Activated CD4-positive, alpha-beta memory T cell treated with anti-CD3 and anti-CD28 coated beads, Interleukin-2, amount 10 ng/mL, durations not matched to agents 7 days and 5 days (primary cell): ENCODE measurements around the gene EIF2D. TPM values are rescaled to one million over a fixed set of nuclear protein-coding genes. Genes with fewer than 3 reads are reported as not detected.

Experiments used
- CTCF ChIA-PET: fragments of 350-600 bp; sonication (Branson Sonifier 250); formaldehyde crosslinking; loops from one replicate; lab custom pipeline; 2021; ENCODE audit warnings: antibody characterized with exemption, inconsistent platforms; lab: Charles Lee
- POLR2A ChIA-PET: fragments of 350-600 bp; sonication (Branson Sonifier 250); formaldehyde crosslinking; loops from one replicate; lab custom pipeline; 2021; ENCODE audit warnings: antibody characterized with exemption; lab: Charles Lee
- DNase-seq: peaks from one replicate; pipeline ENCODE4 v3.0.0-alpha.2; 2020
- H3K27ac Mint-ChIP-seq: one replicate; pipeline ENCODE4 v1.8.0; 2021; ENCODE audit warnings: mild to moderate bottlenecking, mixed read lengths
- H3K27me3 Mint-ChIP-seq: one replicate; pipeline ENCODE4 v1.8.0; 2021; ENCODE audit warnings: mixed read lengths
- H3K36me3 Mint-ChIP-seq: one replicate; pipeline ENCODE4 v1.8.0; 2021; ENCODE audit warnings: low read depth, mixed read lengths
- H3K4me1 Mint-ChIP-seq: one replicate; pipeline ENCODE4 v1.8.0; 2021; ENCODE audit warnings: mixed read lengths
- H3K4me3 Mint-ChIP-seq: one replicate; pipeline ENCODE4 v1.8.0; 2021; ENCODE audit warnings: mild to moderate bottlenecking, mixed read lengths
- H3K9me3 Mint-ChIP-seq: one replicate; pipeline ENCODE4 v1.8.0; 2021; ENCODE audit warnings: mixed read lengths
- total RNA-seq, 2 experiments: library from RNA; stranded (reverse); gene quantifications; one replicate each; pipeline ENCODE4 v1.2.3, GENCODE V29; 2021

Gene EIF2D, protein sequence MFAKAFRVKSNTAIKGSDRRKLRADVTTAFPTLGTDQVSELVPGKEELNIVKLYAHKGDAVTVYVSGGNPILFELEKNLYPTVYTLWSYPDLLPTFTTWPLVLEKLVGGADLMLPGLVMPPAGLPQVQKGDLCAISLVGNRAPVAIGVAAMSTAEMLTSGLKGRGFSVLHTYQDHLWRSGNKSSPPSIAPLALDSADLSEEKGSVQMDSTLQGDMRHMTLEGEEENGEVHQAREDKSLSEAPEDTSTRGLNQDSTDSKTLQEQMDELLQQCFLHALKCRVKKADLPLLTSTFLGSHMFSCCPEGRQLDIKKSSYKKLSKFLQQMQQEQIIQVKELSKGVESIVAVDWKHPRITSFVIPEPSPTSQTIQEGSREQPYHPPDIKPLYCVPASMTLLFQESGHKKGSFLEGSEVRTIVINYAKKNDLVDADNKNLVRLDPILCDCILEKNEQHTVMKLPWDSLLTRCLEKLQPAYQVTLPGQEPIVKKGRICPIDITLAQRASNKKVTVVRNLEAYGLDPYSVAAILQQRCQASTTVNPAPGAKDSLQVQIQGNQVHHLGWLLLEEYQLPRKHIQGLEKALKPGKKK
- 10 to 100 TPM; 42.2 to 43.1 TPM for total RNA-seq

DNA sequence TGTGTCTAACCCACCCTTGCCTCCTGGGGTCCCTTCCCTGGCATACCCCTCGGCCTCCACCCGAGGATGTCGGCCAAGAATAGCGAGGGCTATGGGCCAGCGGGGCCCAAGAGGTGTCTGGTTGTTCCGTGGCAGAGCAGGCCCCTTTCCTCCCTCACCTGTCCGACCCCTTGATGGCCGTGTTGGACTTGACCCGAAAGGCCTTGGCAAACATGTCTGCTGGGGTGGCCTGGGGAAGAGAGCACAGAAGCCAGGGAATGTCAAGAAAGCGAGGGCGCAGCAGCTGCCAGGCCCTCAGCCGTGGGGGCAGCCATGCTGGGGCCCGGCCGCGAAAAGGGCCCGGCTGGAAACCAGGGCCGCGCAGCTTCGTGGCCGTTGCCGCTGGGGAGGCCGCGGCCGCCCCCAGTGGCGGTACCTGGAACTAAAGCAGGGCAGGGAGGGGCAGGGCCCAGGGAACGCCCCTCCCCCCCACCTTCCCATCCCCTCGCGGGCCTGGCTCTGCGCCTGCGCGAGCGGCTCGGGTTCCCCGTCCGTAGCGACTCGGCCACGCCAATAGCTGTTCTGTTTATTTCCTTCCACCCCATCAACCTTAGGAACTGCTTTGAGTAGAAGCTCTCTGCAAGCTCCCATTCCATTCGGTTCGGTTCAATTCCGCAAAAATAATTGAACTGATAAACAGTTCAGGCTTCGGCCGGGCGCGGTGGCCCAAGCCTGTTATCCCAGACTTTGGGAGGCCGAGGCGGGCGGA, at the start of gene EIF2D:
TSS of gene EIF2D (minus strand) at position 337 of the 748 bp plus-strand sequence. CDS start at position 214, 123 bp downstream.
- Mint-ChIP-seq H3K27me3 (peaks cover 12% of the 10 kb centered on the region), H3K4me3 (peak within 1 kb of the TSS; percentile 94)

DNA sequence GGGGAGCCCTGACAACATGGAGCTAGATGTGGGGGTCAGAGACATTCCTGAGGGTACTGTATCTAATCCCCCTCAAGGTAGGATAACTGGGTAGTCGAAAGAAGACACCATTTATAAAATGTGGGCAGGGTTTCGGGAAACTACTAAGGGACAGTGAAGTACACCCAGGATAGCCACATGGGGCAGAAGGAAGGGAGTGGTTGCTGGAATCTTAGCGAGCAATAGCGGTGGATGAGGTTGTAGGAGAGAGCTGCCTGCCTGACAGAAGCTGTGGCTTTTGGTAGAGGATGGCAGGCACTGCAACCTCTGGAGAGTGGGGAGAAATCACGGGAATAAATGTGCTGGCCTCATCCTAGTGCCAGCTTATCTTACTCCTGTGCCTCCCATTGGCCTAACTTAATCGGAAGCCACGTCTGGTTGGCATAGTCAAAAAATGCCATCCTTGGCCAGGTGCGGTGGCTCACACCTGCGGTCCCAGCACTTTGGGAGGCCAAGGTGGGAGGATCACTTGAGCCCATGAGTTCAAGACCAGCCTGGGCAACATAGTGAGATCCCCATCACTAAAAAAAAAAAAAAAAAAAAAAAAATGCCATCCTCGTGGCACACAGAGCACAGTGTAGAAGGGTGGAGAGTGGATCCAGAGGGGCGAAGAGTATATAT, 49.0 kb upstream of the EIF2D start:
- ChIA-PET POLR2A (interaction anchor here (4.4 kb wide), 1 partner anchor 26 kb away, joined by 33 read pairs; the partner anchor contains the start of gene DYRK3), CTCF (interaction anchor here (0.7 to 11.7 kb wide), 6 partner anchors 14 to 182 kb away, joined by 3 to 250 read pairs (median 43); partner anchors contain the start of gene DYRK3)
- peaks cover 38% of the 10 kb centered on the region for H3K27me3 Mint-ChIP-seq
- H3K9me3 Mint-ChIP-seq: no peaks in the 10 kb centered on the region
- peaks cover 19% of the 10 kb centered on the region for H3K4me1 Mint-ChIP-seq
- no peak overlapping the region for H3K27ac Mint-ChIP-seq
- no peak for DNase-seq
- no peaks in the 10 kb centered on the region for H3K36me3 Mint-ChIP-seq
- no peak overlapping the region for H3K4me3 Mint-ChIP-seq

More for the DNA sequence above, at the start of gene EIF2D:
- Mint-ChIP-seq H3K27ac (peak within 1 kb of the TSS; percentile 81), H3K9me3 (no peaks in the 10 kb centered on the region), H3K36me3 (peaks cover 16% of the 10 kb centered on the region), H3K4me1 (peaks cover 41% of the 10 kb centered on the region)
- peak; percentile 96 for DNase-seq
- ChIA-PET CTCF (interaction anchor here (0.6 to 4.6 kb wide), 46 partner anchors 9 to 305 kb away, joined by 3 to 42 read pairs (median 6); partner anchors contain the start of genes DYRK3, IKBKE and RASSF5), POLR2A (interaction anchor here (0.9 to 2.5 kb wide), 22 partner anchors 10 to 148 kb away, joined by 3 to 21 read pairs (median 4); partner anchors contain the start of genes DYRK3, IKBKE and MAPKAPK2)

DNA sequence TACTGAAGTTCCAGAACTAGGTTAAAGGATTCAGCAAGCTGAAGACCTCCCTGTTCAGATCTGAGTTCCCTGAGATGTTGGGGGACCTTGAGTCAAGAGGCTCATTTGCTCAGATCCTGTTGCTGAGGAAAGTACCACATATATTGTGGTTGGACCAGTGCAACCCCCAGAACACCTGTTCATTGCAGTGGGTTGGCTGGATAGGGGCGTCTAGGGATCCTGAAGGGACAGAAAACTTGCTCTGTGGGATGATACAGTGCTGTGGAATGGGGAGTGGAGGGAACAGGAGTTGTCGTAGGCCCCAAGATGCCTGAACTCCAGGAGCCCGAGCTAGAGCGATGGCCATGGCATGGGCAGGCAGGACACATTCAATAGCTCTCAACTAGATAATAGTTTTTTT, 47.9 kb upstream of the EIF2D start:
- Mint-ChIP-seq H3K36me3 (no peaks in the 10 kb centered on the region), H3K27ac (no peak overlapping the region), H3K4me1 (peaks cover 19% of the 10 kb centered on the region), H3K9me3 (no peaks in the 10 kb centered on the region), H3K27me3 (peaks cover 31% of the 10 kb centered on the region), H3K4me3 (no peak overlapping the region)
- ChIA-PET CTCF (interaction anchor here (0.6 to 11.7 kb wide), 9 partner anchors 8 to 157 kb away, joined by 3 to 250 read pairs (median 20); partner anchors contain the start of genes DYRK3 and EIF2D), POLR2A (no interaction called here)
- no peak for DNase-seq

DNA sequence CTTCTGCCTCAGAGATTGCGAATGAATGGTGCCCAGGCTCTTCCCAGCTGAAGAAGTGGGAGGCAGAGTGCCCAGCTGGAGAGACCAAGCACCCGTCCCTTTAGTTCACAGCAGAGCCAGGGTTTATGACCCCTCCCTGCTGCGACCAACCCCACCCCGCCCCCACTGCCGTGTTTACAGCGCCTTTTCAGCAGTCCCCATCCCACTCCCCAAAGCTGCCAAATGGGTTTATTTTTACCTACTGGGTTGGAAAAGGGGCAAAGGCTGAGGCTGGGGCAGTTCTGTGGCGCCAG, 46.7 kb upstream of the EIF2D start:
- H3K36me3 Mint-ChIP-seq: no peaks in the 10 kb centered on the region
- DNase-seq: no peak
- CTCF ChIA-PET: interaction anchor here (1.2 to 11.7 kb wide), 11 partner anchors 9 to 276 kb away, joined by 3 to 250 read pairs (median 7); partner anchors contain the start of genes DYRK3, EIF2D and MAPKAPK2
- H3K27ac Mint-ChIP-seq: no peak overlapping the region
- H3K27me3 Mint-ChIP-seq: peaks cover 26% of the 10 kb centered on the region
- peaks cover 17% of the 10 kb centered on the region for H3K4me1 Mint-ChIP-seq
- POLR2A ChIA-PET: interaction anchor here (1.3 kb wide), 1 partner anchor 29 kb away, joined by 3 read pairs; no protein-coding TSS in a partner anchor
- H3K4me3 Mint-ChIP-seq: no peak overlapping the region
- H3K9me3 Mint-ChIP-seq: no peaks in the 10 kb centered on the region

DNA sequence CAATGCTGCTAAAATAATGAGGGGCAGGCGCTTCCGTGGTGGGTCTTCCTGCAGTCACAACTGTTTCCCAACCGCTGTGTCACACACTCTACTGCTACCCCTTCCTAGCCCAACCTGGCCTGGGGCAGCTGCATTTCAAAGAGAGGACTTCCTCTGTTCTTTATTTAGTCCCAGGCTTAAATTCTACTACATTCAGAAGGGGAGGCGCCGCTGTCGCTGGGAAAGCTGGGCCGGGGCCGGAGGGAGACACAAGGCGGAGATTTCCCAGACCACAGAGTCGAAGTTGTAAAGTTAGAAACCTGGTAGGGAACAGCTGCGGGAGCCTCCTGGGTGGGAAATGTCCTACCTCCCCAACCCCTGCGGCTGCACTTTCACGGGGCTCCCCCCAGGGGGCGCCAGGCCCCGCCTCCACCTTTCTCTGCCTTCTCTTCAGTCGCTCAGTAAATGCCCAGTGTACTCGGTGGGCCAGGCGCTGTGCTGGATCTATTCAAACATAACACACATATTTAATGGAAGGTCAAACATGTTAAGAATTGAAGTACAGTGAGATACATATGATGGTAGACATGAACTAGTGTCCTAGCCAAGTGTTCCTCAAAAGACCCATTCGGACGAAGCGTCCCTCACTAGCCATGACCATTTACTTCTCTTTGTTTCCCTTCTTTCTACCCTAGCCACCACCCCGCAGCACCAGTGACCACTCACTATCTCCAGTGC, 46.2 kb upstream of the EIF2D start:
- ChIA-PET POLR2A (interaction anchor here (1.1 to 1.3 kb wide), 2 partner anchors 23 to 30 kb away, joined by 3 to 4 read pairs; partner anchors contain the start of gene DYRK3), CTCF (interaction anchor here (0.8 to 11.7 kb wide), 14 partner anchors 9 to 277 kb away, joined by 3 to 250 read pairs (median 6); partner anchors contain the start of genes DYRK3, EIF2D and MAPKAPK2)
- DNase-seq: peak; percentile 63
- H3K36me3 Mint-ChIP-seq: no peaks in the 10 kb centered on the region
- H3K4me3 Mint-ChIP-seq: no peak overlapping the region
- peaks cover 14% of the 10 kb centered on the region for H3K4me1 Mint-ChIP-seq
- no peaks in the 10 kb centered on the region for H3K9me3 Mint-ChIP-seq
- peaks cover 25% of the 10 kb centered on the region for H3K27me3 Mint-ChIP-seq
- no peak overlapping the region for H3K27ac Mint-ChIP-seq

DNA sequence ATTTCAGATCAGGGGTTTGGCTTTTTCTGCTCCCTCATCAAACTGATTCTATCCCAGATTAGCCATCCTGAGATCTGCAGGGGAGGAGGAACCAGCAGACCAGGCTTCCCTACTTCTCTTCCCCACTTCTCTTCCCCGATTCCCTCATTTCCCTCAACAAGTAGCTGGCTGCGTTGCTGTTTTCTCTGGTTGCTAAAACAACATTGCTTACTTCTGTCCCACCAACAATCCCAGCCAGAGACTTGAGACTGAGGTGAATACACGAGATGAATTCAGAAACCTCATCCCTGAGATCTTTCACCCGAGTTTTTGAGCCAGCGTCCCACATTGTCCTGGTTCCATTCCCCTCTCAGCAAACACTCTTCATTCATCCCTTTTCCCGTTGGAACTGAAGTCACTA, 45.5 kb upstream of the EIF2D start:
- H3K36me3 Mint-ChIP-seq: peaks cover under 1% of the 10 kb centered on the region
- no peak overlapping the region for H3K4me3 Mint-ChIP-seq
- H3K27ac Mint-ChIP-seq: no peak overlapping the region
- no peak for DNase-seq
- H3K9me3 Mint-ChIP-seq: no peaks in the 10 kb centered on the region
- peaks cover 8% of the 10 kb centered on the region for H3K4me1 Mint-ChIP-seq
- POLR2A ChIA-PET: interaction anchor here (1.1 kb wide), 1 partner anchor 22 kb away, joined by 4 read pairs; the partner anchor contains the start of gene DYRK3
- CTCF ChIA-PET: interaction anchor here (0.8 to 11.7 kb wide), 12 partner anchors 9 to 152 kb away, joined by 3 to 250 read pairs (median 6); partner anchors contain the start of genes DYRK3, EIF2D and MAPKAPK2
- peaks cover 20% of the 10 kb centered on the region for H3K27me3 Mint-ChIP-seq

DNA sequence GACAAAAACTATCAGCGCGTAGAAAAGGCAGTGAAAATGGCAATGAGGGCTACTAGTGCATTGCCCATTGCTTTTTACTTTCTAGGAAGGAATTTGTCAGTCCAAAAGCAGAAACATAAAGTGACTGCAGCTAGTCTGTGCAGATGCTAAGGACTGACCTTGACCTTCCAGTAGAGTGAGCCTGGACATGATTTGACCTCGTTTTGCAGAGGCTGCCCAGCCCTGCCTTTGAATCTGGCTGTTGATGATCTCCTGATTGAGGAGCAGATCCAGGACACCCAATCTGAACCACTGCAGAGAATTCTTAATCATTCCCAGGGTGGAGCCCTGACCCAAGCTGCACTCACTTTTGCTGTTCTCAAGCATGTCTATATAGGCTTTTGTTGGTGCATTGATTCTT, 44.7 kb upstream of the EIF2D start:
- no peak for DNase-seq
- Mint-ChIP-seq H3K27me3 (peaks cover 17% of the 10 kb centered on the region), H3K4me1 (peaks cover 2% of the 10 kb centered on the region), H3K9me3 (no peaks in the 10 kb centered on the region), H3K4me3 (no peak overlapping the region), H3K27ac (no peak overlapping the region), H3K36me3 (peaks cover 6% of the 10 kb centered on the region)
- POLR2A ChIA-PET: no interaction called here
- CTCF ChIA-PET: interaction anchor here (1.2 to 4.5 kb wide), 6 partner anchors 7 to 32 kb away, joined by 3 to 26 read pairs (median 18); partner anchors contain the start of gene DYRK3

DNA sequence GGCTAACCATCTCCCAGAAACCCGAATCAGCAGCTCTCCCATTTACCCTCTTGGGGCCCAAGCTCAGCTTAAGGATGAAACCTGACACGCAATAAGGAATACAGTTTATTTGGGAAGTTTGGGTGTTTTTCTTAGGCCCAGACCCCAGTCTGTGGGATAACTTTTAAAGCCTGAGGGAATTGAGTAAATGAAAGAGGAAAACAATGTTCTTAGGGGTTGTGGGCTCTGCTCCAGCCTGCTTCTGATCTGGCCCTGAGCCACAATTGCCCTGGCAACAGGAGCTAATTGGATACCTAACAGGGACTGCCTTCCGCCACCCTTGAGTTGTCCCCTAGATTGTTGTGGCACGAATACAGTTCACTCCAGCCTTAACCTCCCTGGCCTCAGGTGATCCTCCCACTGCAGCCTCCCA, 43.2 kb upstream of the EIF2D start:
- Mint-ChIP-seq H3K27ac (no peak overlapping the region), H3K27me3 (peaks cover 12% of the 10 kb centered on the region), H3K36me3 (peaks cover 13% of the 10 kb centered on the region), H3K4me3 (no peak overlapping the region), H3K9me3 (no peaks in the 10 kb centered on the region), H3K4me1 (peaks cover 2% of the 10 kb centered on the region)
- CTCF ChIA-PET: interaction anchor here (0.6 to 4.5 kb wide), 7 partner anchors 9 to 184 kb away, joined by 3 to 20 read pairs (median 7); partner anchors contain the start of genes DYRK3 and EIF2D
- POLR2A ChIA-PET: no interaction called here
- DNase-seq: no peak

DNA sequence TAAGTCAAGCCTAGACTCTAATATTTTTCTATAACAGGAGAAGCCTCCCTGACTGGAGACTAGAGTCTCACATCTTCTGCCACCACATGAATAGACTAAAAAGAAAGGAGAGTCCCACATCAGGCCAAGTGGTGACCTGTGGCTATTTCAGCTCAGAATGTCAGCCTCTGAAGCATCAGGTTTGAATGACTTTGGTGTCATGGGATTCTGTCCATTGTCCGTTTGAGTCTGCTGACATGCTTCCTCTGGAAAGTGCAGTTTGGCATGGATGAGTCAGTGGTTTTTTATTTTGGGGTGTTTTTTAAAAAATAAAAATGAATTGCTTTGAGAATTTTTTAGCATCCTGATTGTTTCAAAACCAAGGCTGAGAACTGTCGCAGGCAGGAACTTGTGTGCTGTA, 42.6 kb upstream of the EIF2D start:
- POLR2A ChIA-PET: no interaction called here

DNA sequence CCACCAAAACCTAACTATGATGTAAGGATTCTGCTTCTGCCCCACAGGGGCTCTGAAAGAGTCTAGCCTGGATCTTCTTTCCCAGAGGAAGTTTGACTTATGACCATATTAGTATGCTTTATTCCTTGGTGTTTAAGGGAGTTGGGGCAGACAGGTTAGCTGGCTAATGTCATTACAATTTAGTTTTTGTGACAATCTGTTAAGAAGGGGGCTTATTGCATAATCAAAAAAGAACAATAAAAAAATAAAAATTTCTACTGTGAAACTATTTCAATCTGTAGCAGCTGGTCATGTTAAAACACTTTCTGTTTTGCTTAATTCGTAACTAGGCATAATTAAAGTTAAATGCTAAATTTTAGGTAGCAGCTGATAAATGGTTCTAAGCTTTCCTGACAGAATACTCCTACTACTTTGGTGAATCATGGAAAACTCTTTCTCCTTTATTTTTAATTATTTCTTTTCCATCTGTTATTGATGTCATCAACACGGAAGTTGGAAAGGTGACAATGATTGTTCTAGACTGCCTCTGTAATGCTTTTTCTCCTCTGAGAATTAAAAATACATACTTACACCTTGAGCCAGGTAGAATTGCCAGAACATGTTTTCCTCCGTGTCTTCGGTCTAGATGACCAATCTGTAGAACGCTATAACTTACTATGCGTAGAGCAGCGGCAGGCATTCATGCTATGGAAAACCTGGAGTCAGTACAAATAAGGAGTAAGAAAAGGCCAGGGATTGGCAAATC, 41.6 kb upstream of the EIF2D start:
- Mint-ChIP-seq H3K27ac (no peak overlapping the region), H3K36me3 (peaks cover 21% of the 10 kb centered on the region), H3K4me1 (peaks cover 6% of the 10 kb centered on the region), H3K27me3 (peaks cover 12% of the 10 kb centered on the region), H3K9me3 (no peaks in the 10 kb centered on the region), H3K4me3 (no peak overlapping the region)
- no peak for DNase-seq
- ChIA-PET POLR2A (no interaction called here), CTCF (interaction anchor here (1.9 to 4.5 kb wide), 3 partner anchors 10 to 19 kb away, joined by 12 to 20 read pairs (median 16); partner anchors contain the start of gene DYRK3)

More for the DNA sequence above, 42.6 kb upstream of the EIF2D start:
- CTCF ChIA-PET: interaction anchor here (1.2 to 4.5 kb wide), 4 partner anchors 9 to 183 kb away, joined by 3 to 20 read pairs (median 12); partner anchors contain the start of gene DYRK3
- Mint-ChIP-seq H3K27ac (no peak overlapping the region), H3K9me3 (no peaks in the 10 kb centered on the region), H3K36me3 (peaks cover 14% of the 10 kb centered on the region), H3K27me3 (peaks cover 12% of the 10 kb centered on the region), H3K4me3 (no peak overlapping the region), H3K4me1 (peaks cover 2% of the 10 kb centered on the region)
- no peak for DNase-seq
